Mesodermal cell (in vitro differentiated cells): Measurements from ENCODE around the gene SH2D2A. TPM values are rescaled to one million over a fixed set of nuclear protein-coding genes. Genes with fewer than 3 reads are reported as not detected.

Source experiments
- H3K27ac ChIP-seq: 2 replicates; pipeline ENCODE4 v1.7.0; 2013; ENCODE audit warnings: mild to moderate bottlenecking, low read depth, low read length, moderate library complexity; ENCODE audit not compliant: severe bottlenecking
- H3K36me3 ChIP-seq: 2 replicates; pipeline ENCODE4 v1.7.1; 2013; ENCODE audit warnings: mild to moderate bottlenecking, low read length, moderate library complexity; ENCODE audit not compliant: control insufficient read depth, insufficient read depth
- H3K4me1 ChIP-seq: one replicate; pipeline ENCODE4 v1.7.1; 2013; ENCODE audit warnings: mild to moderate bottlenecking, low read length; ENCODE audit not compliant: insufficient read depth, control insufficient read depth, poor library complexity, severe bottlenecking
- H3K4me3 ChIP-seq: 2 replicates; pipeline ENCODE4 v1.7.0; 2013; ENCODE audit warnings: low read length, control low read depth, mild to moderate bottlenecking; ENCODE audit not compliant: insufficient read depth, poor library complexity, severe bottlenecking; ENCODE audit errors: extremely low read depth
- H3K9me3 ChIP-seq: 2 replicates; pipeline ENCODE4 v1.7.1; 2013; ENCODE audit warnings: mild to moderate bottlenecking, low read length, moderate library complexity; ENCODE audit not compliant: control insufficient read depth
- WGBS, 2 experiments: methylation state at CpG; one replicate each; pipeline ENCODE4 v1.1.5; 2013; ENCODE audit warnings: missing lambda C conversion rate in 2 of 2; ENCODE audit not compliant: insufficient coverage in 2 of 2; 5-methylcytosine and 5-hydroxymethylcytosine counted together
- polyA plus RNA-seq, 2 experiments: library from polyadenylated mRNA; stranded (reverse); fragments of 50-300 nt; gene quantifications; one replicate each; pipeline ENCODE4 v1.2.3, GENCODE V29; 2013

The SH2D2A gene
- 1.5 TPM for polyA plus RNA-seq (2013, experiment 1 of 2)
- polyA plus RNA-seq (2013, experiment 2 of 2), result 1.5 TPM

GRCh38 chr1:156816561-156817328 is at the start of gene SH2D2A:
Gene SH2D2A (minus strand): TSS chr1:156816848. CDS start chr1:156816708, 140 bp downstream.
- Histone ChIP-seq H3K9me3 (no peaks in the 10 kb centered on the region), H3K36me3 (no peaks in the 10 kb centered on the region), H3K4me3 (no peak within 1 kb of the TSS), H3K4me1 (peaks cover 31% of the 10 kb centered on the region), H3K27ac (peak within 1 kb of the TSS; percentile 1)
- 66% methylated on average over 4 of the region's 10 CpGs; no CpG with 5 or more reads in 1 of the 2 experiments for WGBS, 2 experiments

- H3K36me3 ChIP-seq, result no peaks in the 10 kb centered on the region
- peaks cover 27% of the 10 kb centered on the region for H3K4me1 ChIP-seq
- WGBS, 2 experiments, result 85 to 92% methylated on average over 4 of the region's 4 CpGs
- no peak overlapping the region for H3K27ac ChIP-seq
- no peaks in the 10 kb centered on the region for H3K9me3 ChIP-seq
- H3K4me3 ChIP-seq, result no peak overlapping the region
These were observed 49.2 kb upstream of the SH2D2A start for GRCh38 chr1:156865865-156866248.

GRCh38 chr1:156865258-156865657 is 48.6 kb upstream of the SH2D2A start:
- Histone ChIP-seq H3K4me1 (peaks cover 30% of the 10 kb centered on the region), H3K4me3 (no peak overlapping the region), H3K36me3 (no peaks in the 10 kb centered on the region), H3K27ac (no peak overlapping the region), H3K9me3 (no peaks in the 10 kb centered on the region)
- 69 to 84% methylated on average over 9 of the region's 9 CpGs for WGBS, 2 experiments

GRCh38 chr1:156864796-156865195 is 48.1 kb upstream of the SH2D2A start:
- Histone ChIP-seq H3K4me1 (peaks cover 31% of the 10 kb centered on the region), H3K27ac (no peak overlapping the region), H3K9me3 (no peaks in the 10 kb centered on the region), H3K36me3 (no peaks in the 10 kb centered on the region), H3K4me3 (no peak overlapping the region)
- WGBS, 2 experiments, result 73 to 89% methylated on average over 3 to 4 of the region's 4 CpGs

GRCh38 chr1:156863631-156864030 is 47.0 kb upstream of the SH2D2A start:
- H3K4me1 ChIP-seq, result peaks cover 31% of the 10 kb centered on the region
- H3K4me3 ChIP-seq, result no peak overlapping the region
- H3K36me3 ChIP-seq, result no peaks in the 10 kb centered on the region
- 73 to 84% methylated on average over 6 to 7 of the region's 7 CpGs for WGBS, 2 experiments
- peak overlapping the region; percentile 69 for H3K27ac ChIP-seq
- H3K9me3 ChIP-seq, result no peaks in the 10 kb centered on the region

GRCh38 chr1:156862997-156863599 is 46.5 kb upstream of the SH2D2A start:
- Histone ChIP-seq H3K9me3 (no peaks in the 10 kb centered on the region), H3K4me3 (no peak overlapping the region), H3K4me1 (peaks cover 31% of the 10 kb centered on the region), H3K27ac (peak overlapping the region; percentile 69), H3K36me3 (no peaks in the 10 kb centered on the region)
- WGBS, 2 experiments, result 24 to 30% methylated on average over 8 to 10 of the region's 10 CpGs

- 71% methylated on average over 4 of the region's 6 CpGs; no CpG with 5 or more reads in 1 of the 2 experiments for WGBS, 2 experiments
- Histone ChIP-seq H3K27ac (peak overlapping the region; percentile 69), H3K9me3 (no peaks in the 10 kb centered on the region), H3K36me3 (no peaks in the 10 kb centered on the region), H3K4me3 (no peak overlapping the region), H3K4me1 (peaks cover 31% of the 10 kb centered on the region)
These were observed 45.9 kb upstream of the SH2D2A start for GRCh38 chr1:156862584-156862983.

GRCh38 chr1:156860628-156861423 is 44.2 kb upstream of the SH2D2A start, which contains the start of gene NTRK1:
Gene NTRK1 (plus strand): TSS chr1:156860865. CDS start chr1:156860935, 70 bp downstream.
- WGBS, 2 experiments, result 6 to 8% methylated on average over 55 to 59 of the region's 69 CpGs
- Histone ChIP-seq H3K4me1 (peaks cover 21% of the 10 kb centered on the region), H3K9me3 (no peaks in the 10 kb centered on the region), H3K27ac (peak within 1 kb of the TSS; percentile 16), H3K4me3 (peak within 1 kb of the TSS; percentile 41), H3K36me3 (no peaks in the 10 kb centered on the region)

GRCh38 chr1:156860113-156860627 is 43.5 kb upstream of the SH2D2A start:
- 1% methylated on average over 28 to 30 of the region's 35 CpGs for WGBS, 2 experiments
- H3K9me3 ChIP-seq, result no peaks in the 10 kb centered on the region
- peak overlapping the region; percentile 41 for H3K4me3 ChIP-seq
- H3K36me3 ChIP-seq, result no peaks in the 10 kb centered on the region
- peaks cover 21% of the 10 kb centered on the region for H3K4me1 ChIP-seq
- peak overlapping the region; percentile 16 for H3K27ac ChIP-seq

- Histone ChIP-seq H3K27ac (no peak overlapping the region), H3K36me3 (no peaks in the 10 kb centered on the region), H3K4me1 (peaks cover 21% of the 10 kb centered on the region), H3K4me3 (peak overlapping the region; percentile 41), H3K9me3 (no peaks in the 10 kb centered on the region)
- WGBS, 2 experiments, result 2 to 3% methylated on average over 29 to 33 of the region's 33 CpGs
These were observed 43.0 kb upstream of the SH2D2A start for GRCh38 chr1:156859523-156860112.
